Fibroblast of villous mesenchyme (primary cell): Measurements from ENCODE around the gene NAALADL1. TPM values are rescaled to one million over a fixed set of nuclear protein-coding genes. Genes with fewer than 3 reads are reported as not detected.

Experiments
- DNase-seq: peaks from one replicate; pipeline ENCODE4 v3.0.0-alpha.2; 2010; ENCODE audit warnings: low read depth
- H3K4me3 ChIP-seq: 2 replicates; pipeline ENCODE4 v1.5.1; 2011; ENCODE audit warnings: low read depth, mild to moderate bottlenecking, low read length
- total RNA-seq: library from RNA; depleted of rRNA; stranded (reverse); fragments of >200 nt; gene quantifications from 2 replicates; pipeline ENCODE4 v1.2.3, GENCODE V29; 2012
- TF ChIP-seq, protein P1 (sequence below): IDR thresholded peaks from 2 replicates; pipeline ENCODE4 v1.5.1; 2012; ENCODE audit warnings: low read depth, mild to moderate bottlenecking, low read length; ENCODE audit not compliant: insufficient read depth

NAALADL1 gene
- total RNA-seq, 1 donor: 23.7 TPM

DNA sequence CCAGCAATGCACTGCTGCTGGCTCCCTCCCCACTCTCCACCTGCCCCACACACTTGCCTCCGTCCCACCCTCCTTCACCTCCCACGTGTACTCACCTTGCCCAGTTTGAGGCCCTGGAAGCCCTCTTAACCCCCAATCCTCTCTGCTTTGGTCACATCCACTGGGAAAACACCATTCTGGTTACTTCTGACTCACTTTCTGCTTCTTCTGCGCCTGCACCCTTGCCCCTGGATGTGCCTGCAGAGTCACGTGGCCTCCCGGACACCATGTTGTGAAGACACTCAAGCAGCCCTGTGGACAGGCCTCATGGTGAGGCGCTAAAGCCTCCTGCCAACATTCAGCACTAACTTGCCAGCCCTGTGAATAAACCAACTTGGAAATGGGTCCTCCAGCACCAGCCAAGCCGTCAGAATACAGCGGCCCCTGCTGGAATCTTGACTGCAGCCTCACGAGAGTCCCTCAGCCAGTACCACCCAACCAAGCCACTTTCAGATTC lies 2.6 kb upstream of the NAALADL1 start:
- TF ChIP-seq, protein P1, sequence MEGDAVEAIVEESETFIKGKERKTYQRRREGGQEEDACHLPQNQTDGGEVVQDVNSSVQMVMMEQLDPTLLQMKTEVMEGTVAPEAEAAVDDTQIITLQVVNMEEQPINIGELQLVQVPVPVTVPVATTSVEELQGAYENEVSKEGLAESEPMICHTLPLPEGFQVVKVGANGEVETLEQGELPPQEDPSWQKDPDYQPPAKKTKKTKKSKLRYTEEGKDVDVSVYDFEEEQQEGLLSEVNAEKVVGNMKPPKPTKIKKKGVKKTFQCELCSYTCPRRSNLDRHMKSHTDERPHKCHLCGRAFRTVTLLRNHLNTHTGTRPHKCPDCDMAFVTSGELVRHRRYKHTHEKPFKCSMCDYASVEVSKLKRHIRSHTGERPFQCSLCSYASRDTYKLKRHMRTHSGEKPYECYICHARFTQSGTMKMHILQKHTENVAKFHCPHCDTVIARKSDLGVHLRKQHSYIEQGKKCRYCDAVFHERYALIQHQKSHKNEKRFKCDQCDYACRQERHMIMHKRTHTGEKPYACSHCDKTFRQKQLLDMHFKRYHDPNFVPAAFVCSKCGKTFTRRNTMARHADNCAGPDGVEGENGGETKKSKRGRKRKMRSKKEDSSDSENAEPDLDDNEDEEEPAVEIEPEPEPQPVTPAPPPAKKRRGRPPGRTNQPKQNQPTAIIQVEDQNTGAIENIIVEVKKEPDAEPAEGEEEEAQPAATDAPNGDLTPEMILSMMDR: peak; percentile 36
- DNase-seq: peak; percentile 37

GRCh38 chr11:65059959-65060824 lies 1.8 kb upstream of the NAALADL1 start:
- no peak for DNase-seq
- TF ChIP-seq, protein P1: no peak
- no peak overlapping the region for H3K4me3 ChIP-seq

More for the DNA sequence above, 2.6 kb upstream of the NAALADL1 start:
- H3K4me3 ChIP-seq: no peak overlapping the region

DNA sequence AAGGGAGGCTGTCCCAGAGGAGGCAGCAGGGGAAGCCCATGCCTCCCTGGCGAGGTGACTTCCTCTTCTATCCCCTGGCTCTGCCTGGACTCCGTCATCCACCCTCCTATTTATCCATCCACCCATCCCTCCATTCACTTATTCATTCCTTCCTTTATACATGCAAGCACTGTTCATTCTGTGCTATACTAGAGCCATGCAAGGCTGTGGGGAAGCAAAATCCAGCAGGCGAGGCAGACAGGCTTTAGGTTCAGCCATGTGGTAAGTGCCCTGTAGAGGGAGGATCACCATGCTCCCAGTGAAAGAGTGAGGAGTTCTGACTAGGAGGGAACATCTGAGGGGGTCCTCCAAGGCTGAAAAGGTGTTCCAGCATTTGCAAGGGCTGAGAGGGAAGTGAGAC lies 1.2 kb upstream of the NAALADL1 start:
- H3K4me3 ChIP-seq: no peak overlapping the region
- TF ChIP-seq, protein P1: no peak
- no peak for DNase-seq

DNA sequence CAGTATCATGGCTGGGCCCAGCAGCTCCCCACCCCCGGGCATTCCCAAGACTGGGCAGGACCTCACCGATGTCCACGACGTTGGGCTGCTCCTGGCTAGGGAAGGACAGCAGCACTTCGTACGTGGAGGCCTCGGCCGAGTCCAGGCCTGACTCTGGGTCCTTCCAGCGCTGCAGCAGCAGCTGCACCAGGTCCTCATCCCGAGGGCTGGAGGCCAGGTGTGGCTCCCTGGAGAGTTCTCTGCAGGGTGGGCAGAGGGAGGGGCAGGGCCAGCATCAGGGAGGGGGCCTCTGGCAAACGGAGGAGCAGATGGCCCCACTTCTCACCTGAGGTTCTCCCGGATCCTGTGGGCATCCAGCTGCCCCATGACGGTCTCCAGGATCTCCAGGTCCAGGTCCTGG lies 341 bp downstream of the NAALADL1 start:
- TF ChIP-seq, protein P1: no peak
- DNase-seq: no peak
- no peak overlapping the region for H3K4me3 ChIP-seq

- H3K4me3 ChIP-seq: no peak overlapping the region
- TF ChIP-seq, protein P1: no peak
- no peak for DNase-seq
These were observed 827 bp downstream of the NAALADL1 start for GRCh38 chr11:65057526-65057925.

GRCh38 chr11:65056999-65057398 lies 1.4 kb downstream of the NAALADL1 start:
- DNase-seq: no peak
- TF ChIP-seq, protein P1: no peak
- no peak overlapping the region for H3K4me3 ChIP-seq
